ENCODE measurements around the gene PES1.
"Not testable (repeated sequence)": the region's sequence is repeated elsewhere in the genome, so short reads cannot be mapped to it uniquely, and the experiment has no call there.

PES1 gene

GRCh38 chr22:30591588-30592359 is at the start of gene PES1:
Gene PES1, minus strand, starts transcription at chr22:30591910. Its CDS starts 77 bp downstream, at chr22:30591833.
- DNase-seq = peak; percentile 99

- no peak for DNase-seq
These were observed 49.2 kb upstream of the PES1 start for GRCh38 chr22:30640839-30641430.

- peak; percentile 67 for DNase-seq
These were observed 48.7 kb upstream of the PES1 start for GRCh38 chr22:30640361-30640760.

GRCh38 chr22:30637701-30638114 is 46.0 kb upstream of the PES1 start:
- no peak for DNase-seq

- peak; percentile 29 for DNase-seq
These were observed 44.7 kb upstream of the PES1 start for GRCh38 chr22:30636226-30637077.

GRCh38 chr22:30635273-30636225 is 43.8 kb upstream of the PES1 start, which contains the start of gene SLC35E4:
Gene SLC35E4, plus strand, starts transcription at chr22:30635781. Its CDS starts 670 bp downstream, at chr22:30636451.
- peak; percentile 94 for DNase-seq

GRCh38 chr22:30634471-30635233 is 42.9 kb upstream of the PES1 start:
- DNase-seq = peak; percentile 89

GRCh38 chr22:30631469-30631868 is 39.8 kb upstream of the PES1 start:
- DNase-seq = not testable (repeated sequence)

GRCh38 chr22:30628491-30628890 is 36.8 kb upstream of the PES1 start:
- DNase-seq = no peak

- no peak for DNase-seq
These were observed 35.8 kb upstream of the PES1 start for GRCh38 chr22:30627471-30627870.

- DNase-seq = no peak
These were observed 34.7 kb upstream of the PES1 start for GRCh38 chr22:30626413-30626812.

- not testable (repeated sequence) for DNase-seq
These were observed 28.2 kb upstream of the PES1 start for GRCh38 chr22:30619909-30620308.

- DNase-seq = no peak
These were observed 26.1 kb upstream of the PES1 start for GRCh38 chr22:30617819-30618218.

GRCh38 chr22:30615543-30615954 is 23.8 kb upstream of the PES1 start:
- DNase-seq = no peak

GRCh38 chr22:30614879-30615278 is 23.2 kb upstream of the PES1 start:
- no peak for DNase-seq

GRCh38 chr22:30614268-30614667 is 22.6 kb upstream of the PES1 start:
- DNase-seq = no peak

- DNase-seq = no peak
These were observed 21.1 kb upstream of the PES1 start for GRCh38 chr22:30612789-30613188.

GRCh38 chr22:30611197-30611596 is 19.5 kb upstream of the PES1 start:
- DNase-seq = peak; percentile 30

GRCh38 chr22:30610299-30610698 is 18.6 kb upstream of the PES1 start:
- DNase-seq = no peak

- peak; percentile 93 for DNase-seq
These were observed 17.8 kb upstream of the PES1 start for GRCh38 chr22:30609260-30610185.

Measured in EL (cell line).